NCI-H1105 (cell line): Measurements from ENCODE around the gene DNAI7.

ENCODE experiments used
- DNase-seq: peaks from one replicate; lab custom pipeline; 2025; lab: John Stamatoyannopoulos, UW

DNAI7 gene, protein sequence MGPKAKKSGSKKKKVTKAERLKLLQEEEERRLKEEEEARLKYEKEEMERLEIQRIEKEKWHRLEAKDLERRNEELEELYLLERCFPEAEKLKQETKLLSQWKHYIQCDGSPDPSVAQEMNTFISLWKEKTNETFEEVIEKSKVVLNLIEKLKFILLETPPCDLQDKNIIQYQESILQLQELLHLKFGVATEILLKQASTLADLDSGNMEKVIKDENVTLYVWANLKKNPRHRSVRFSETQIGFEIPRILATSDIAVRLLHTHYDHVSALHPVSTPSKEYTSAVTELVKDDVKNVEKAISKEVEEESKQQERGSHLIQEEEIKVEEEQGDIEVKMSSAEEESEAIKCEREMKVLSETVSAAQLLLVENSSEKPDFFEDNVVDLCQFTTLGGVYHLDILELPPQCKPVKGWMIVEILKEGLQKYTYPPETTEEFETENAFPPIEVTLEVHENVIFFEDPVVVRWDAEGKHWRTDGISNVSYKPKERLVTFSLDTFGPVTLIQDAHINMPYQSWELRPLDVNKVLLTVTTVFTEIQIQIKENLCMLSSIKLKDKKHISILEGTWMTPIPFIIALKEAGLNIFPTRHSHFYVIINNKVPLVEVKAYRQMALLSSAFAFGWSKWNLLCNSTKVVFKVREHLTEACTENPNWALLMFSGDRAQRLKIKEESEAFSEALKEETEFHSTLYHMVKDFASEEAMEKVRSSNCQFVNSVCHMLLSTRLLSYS

GRCh38 chr12:25195056-25195971, at the start of gene DNAI7, which contains the start of gene ETFRF1:
TSS of gene DNAI7 (minus strand) at chr12:25195160. CDS start at chr12:25195078, 82 bp downstream.
TSS of gene ETFRF1 (plus strand) at chr12:25195237. CDS start at chr12:25203957, 8,720 bp downstream.
- peak; percentile 99 for DNase-seq

DNA sequence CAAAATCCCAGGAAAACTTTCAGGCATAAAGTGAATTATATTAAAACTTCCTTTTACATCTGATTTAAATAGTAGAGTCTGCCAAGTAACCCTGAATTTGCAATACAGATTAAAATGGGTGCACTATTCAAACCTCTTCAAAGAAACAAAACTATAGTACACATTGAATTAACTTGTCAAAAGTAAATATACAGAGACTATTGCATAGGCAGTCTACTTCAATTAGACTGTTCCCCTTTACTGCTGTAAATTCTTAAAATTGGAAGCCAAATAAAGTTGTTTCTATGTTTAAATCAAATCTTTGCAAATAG, 48.7 kb upstream of the DNAI7 start:
- no peak for DNase-seq

DNA sequence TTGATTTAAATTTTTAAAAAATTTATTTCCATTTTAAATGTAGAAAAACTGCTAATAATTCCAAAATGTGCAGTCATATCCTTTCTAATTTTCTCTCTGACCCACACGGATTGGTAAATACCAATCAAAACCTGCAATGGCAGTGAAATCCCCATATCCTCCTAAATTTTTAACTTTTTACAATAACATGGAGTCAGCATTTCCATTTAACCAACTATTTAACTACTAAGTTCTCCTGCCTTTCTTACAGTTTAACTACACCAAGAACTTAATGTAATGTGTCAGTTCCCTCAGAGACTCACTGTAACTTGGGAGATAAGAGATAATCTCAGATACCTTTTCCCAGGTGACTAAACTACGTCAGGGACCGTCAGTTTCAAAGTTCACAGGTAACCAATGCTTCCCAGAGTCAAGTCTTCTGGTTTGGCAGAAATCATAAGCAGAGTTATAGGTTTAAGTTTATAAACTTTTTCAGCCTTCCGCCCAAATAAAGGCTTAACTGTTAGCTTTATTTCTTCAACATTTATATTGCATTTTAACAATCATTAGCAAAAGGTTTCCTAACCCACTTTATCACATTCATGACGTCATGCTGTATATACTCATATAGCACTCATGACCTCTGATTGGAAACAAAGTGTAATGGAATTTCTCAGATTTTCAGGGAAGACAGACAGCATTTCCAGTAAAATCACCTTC, 48.2 kb upstream of the DNAI7 start:
- DNase-seq: no peak

DNA sequence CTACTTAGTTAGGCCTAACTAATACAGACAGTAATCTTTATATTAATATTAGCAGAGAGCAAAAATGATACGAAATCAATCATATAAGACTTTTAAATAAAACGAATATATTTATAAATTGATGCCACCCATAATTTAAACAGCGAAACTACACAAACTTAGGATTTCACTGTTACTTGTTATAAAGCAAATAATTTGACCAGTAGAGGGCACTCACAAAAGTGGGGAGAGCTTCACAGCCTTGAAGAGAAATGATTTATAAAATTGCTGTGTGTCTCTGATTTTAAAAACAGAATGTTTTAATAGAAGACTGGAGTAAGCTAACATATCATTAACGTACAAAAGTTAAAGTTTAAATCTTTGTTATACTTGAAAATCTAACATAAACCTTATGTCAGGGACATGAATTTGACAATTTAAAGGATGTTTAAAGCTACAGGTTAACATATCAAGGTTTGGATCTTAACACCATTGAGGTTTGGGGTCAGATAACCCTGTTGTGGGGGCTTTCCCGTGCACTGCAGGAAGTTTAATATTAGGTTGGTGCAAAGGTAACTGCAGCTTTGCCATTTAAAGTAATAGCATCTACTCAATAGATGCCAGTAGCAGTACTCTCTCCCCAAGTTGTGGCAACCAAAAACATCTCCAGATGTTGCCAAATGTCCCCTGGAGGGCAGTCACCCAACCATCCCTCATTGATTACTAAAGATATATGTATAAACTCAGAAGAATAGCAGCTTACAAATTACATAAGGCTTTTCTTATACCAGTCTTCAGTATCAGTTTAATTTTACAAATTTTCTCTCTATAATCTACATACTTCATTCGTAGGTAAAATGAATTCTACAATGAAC, 46.4 kb upstream of the DNAI7 start:
- DNase-seq: peak; percentile 6

- DNase-seq: no peak
Observed at GRCh38 chr12:25236626-25237025, 41.7 kb upstream of the DNAI7 start.

GRCh38 chr12:25236190-25236589, 41.2 kb upstream of the DNAI7 start:
- no peak for DNase-seq

DNA sequence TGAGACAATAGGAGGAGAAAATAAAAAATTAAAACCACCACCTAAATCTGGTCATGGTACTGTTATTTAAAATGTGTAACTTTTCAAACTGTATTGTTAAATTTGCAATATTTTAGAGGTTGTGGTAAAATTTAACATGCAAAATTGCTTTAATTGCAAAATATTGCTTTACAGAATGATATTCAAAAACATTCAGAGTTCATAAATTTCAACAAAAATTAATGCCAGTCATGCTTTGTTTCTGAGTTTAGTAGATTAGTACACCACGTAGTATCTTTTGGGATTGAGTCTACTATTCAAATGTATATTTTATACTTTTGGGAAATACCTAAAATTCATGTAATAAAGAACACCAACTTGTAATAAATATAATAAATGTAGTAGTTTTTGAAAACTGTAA, 18.4 kb upstream of the DNAI7 start:
- no peak for DNase-seq

DNA sequence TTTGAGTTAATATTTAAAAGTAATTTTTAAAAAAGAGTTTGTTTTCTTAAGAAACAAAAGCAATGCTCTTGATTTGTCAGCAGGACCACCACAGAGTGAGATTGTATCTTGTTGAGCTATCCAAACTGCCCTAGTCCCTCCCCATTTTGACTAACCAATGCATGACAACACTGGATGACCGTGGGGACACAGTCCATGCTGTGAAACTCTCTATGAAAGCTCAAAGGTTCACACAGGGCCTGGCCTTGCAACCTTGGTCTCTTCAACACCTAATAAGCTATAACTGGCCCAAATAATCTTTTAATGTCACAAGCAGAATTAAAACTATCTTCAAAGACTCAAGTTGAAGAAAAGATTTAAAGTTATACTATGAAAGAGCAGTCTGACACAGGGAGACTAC, 13.6 kb upstream of the DNAI7 start:
- DNase-seq: no peak

- DNase-seq: no peak
Observed at GRCh38 chr12:25207846-25208245, 12.9 kb upstream of the DNAI7 start.

GRCh38 chr12:25207411-25207810, 12.5 kb upstream of the DNAI7 start:
- DNase-seq: no peak

GRCh38 chr12:25202137-25202536, 7.2 kb upstream of the DNAI7 start:
- DNase-seq: no peak

DNA sequence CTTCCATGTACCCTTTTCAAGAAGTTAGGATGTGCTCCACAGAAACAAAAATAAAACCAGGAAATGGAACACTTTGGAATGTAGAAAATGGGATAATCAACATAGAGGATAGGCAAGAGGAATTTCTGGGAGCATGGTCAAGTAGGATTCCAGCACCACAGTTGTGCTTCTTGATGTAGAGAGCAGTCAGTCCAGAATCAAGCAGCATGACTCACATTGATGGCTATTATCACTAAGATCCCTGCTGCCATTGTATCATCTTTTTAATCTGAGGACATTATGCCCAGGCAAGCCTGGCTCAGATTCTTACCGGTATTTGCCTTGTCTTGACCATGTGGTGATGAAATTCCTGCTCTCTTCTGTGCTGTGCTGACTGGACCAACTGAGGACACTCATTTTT, 5.7 kb upstream of the DNAI7 start:
- DNase-seq: no peak

DNA sequence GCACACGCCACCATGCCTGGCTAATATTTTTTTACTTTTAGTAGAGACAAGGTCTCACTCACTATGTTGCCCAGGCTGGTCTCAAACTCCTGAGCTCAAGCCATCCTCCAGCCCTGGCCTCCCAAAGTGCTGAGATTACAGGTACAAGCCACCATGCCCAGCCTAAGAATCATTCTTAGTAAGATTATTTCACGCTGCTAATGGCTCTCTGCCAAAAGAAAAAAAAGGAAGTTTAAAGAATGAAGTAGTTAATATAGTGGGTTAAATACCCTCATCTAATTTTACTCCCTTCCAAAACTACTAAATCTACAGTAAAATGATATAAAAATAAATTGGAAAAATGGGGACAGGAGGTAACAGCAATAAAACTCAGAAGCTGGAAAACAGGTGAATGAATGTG, 2.6 kb upstream of the DNAI7 start:
- DNase-seq: no peak

- no peak for DNase-seq
Observed at GRCh38 chr12:25194722-25195055, 271 bp downstream of the DNAI7 start.

- DNase-seq: no peak
Observed at GRCh38 chr12:25194214-25194613, 746 bp downstream of the DNAI7 start.

DNA sequence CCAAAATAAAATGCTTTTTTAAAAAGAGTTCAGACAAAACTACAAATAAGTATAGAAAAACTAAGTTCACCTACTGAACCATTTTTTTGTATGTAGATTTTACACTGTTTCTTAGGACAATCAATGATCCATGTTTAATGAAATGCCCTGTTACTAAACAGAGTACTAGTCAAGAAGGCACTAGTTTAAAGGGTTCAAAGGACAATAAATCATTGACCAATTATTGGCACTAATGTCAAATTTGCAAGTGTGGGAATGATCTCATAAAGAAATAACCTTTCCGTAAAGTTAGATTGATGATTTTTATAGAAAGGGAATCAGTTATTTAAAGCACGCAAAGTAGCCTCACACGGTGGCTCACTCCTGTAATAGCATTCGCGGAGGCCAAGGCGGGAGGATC, 4.2 kb downstream of the DNAI7 start:
- no peak for DNase-seq

- no peak for DNase-seq
Observed at GRCh38 chr12:25189656-25190055, 5.3 kb downstream of the DNAI7 start.

- no peak for DNase-seq
Observed at GRCh38 chr12:25187781-25188180, 7.2 kb downstream of the DNAI7 start.

DNA sequence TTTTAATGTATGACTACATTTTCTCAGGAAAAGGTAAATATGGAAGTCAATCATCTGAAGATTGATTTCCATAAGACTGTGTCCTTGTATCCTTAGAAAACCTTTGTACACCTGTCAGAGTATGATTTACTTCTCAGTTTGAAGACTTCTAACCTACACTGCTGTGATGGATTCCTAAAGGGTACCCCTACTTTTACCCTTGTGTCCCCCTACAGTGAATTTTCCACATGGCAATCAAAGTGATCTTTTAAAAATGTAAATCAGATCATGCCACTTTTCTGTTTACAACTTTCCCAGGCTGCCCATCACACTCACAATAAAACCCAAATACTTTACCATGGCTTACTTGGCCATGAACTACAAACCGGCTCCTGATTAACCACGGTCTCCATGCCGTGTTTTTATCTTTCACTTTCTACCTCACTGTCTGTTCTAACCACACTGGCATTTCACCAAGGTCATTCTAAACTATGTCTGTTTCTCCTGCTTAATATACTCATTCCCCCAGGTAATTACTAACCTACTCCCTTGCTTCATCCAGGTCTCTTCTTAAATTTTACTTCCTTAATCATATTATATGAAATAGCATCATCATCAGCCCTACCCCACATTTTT, 8.1 kb downstream of the DNAI7 start:
- no peak for DNase-seq

DNA sequence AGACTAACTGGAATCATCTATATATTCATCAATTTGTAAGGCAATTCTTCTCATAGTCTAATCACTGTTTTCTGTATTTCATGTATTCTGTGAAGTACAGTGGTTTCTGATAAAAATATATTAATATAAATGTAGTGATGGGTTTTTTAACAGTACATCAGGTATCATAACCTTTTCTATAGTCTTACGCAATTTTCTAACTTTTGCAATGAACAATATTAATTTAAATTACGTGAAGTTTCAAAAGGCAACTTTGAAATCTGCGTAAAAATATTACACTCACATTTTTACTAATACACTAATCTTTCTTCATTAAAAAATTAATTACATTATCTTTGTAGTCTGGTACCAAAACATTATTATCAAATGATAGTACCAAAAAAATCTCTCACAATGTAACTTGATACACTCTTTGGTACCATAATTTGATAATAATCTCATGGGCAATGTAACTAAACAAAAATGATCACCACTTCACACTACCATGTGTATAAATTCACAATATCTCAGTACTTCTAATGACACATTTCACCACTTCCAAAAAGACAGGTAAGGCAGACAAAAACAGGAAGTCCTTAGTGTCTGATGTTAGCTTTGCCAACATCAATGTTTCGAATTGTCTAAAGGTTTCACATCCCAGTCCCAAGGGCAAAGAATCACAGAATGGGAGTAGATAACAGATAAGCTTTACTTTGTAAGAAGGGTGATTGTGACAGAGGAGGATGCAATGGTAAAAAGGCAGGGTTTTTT, 8.7 kb downstream of the DNAI7 start:
- DNase-seq: no peak
